K562 (cell line): ENCODE data around the gene CAMK1D. TPM values are rescaled to one million over a fixed set of nuclear protein-coding genes. Genes with fewer than 3 reads are reported as not detected.

ENCODE experiments used
- ATAC-seq: fragments of 200-7000 bp; cut with Tn5 transposase; 3 replicates; pipeline ENCODE4 v1.9.1; 2020; ENCODE audit warnings: moderate library complexity
- BruUV-seq: library from RNA; stranded (reverse); fragments of 400-500 nt; replicated peaks from 2 replicates; lab custom pipeline; 2021; lab: Mats Ljungman, UMichigan
- CTCF ChIA-PET: fragments of 300-600 bp; formaldehyde crosslinking; extraction: SDS; loops from one replicate; lab custom pipeline; 2021; ENCODE audit warnings: low intra/inter-chr PET ratio; lab: Yijun Ruan, JAX
- POLR2A ChIA-PET: fragments of 300-600, 350-650 bp; sonication (Branson Sonifier 250); formaldehyde crosslinking; extraction: SDS; loops from one replicate; lab custom pipeline; 2021; ENCODE audit warnings: antibody characterized with exemption, inconsistent platforms; lab: Yijun Ruan, JAX
- DNase-seq, 4 experiments: peaks; one replicate each; pipeline versions ENCODE4 v3.0.0 to v3.0.0-alpha.2; 2011 to 2018; ENCODE audit warnings: low spot score in 3 of 4, mixed read lengths in 3 of 4; ENCODE audit errors: extremely low read depth in 1 of 4
- FAIRE-seq: peaks from 2 replicates; lab custom pipeline; 2011; peaks lifted over from hg19 to GRCh38; lab: Jason Lieb, UNC
- H2AFZ ChIP-seq: 2 replicates; pipeline ENCODE4 v1.6.0; 2011; ENCODE audit warnings: low read depth, low read length, control low read depth, inconsistent platforms
- H3K27ac ChIP-seq: fragments of 200-600 bp; 3 replicates; pipeline ENCODE4 v1.8.0; 2011; ENCODE audit warnings: low read depth, mild to moderate bottlenecking, control low read depth, inconsistent platforms, low read length, moderate library complexity, mixed read lengths; ENCODE audit errors: extremely low read depth
- H3K27me3 ChIP-seq, 2 experiments: fragments of 300-600 bp in 1 of 2; 2 replicates in 1 of 2; 3 replicates in 1 of 2; pipeline versions ENCODE4 v1.6.0 to v1.8.0; 2011; ENCODE audit warnings: inconsistent platforms in 2 of 2, low read length in 2 of 2, mild to moderate bottlenecking in 1 of 2, mixed read lengths in 1 of 2, moderate library complexity in 1 of 2; ENCODE audit not compliant: control insufficient read depth in 2 of 2, insufficient read depth in 2 of 2
- H3K36me3 ChIP-seq: fragments of 300-600 bp; 3 replicates; pipeline ENCODE4 v1.8.0; 2011; ENCODE audit warnings: mild to moderate bottlenecking, low read length, inconsistent platforms; ENCODE audit not compliant: control insufficient read depth, insufficient read depth
- H3K4me1 ChIP-seq, 2 experiments: fragments of 200-600 bp in 1 of 2; replicated peaks in 1 of 2; 2 replicates in 1 of 2; 3 replicates in 1 of 2; pipeline versions ENCODE4 v1.5.1 to v1.8.0; 2011; ENCODE audit warnings: inconsistent platforms in 2 of 2, low read length in 2 of 2, mild to moderate bottlenecking in 1 of 2, mixed read lengths in 1 of 2, moderate library complexity in 1 of 2; ENCODE audit not compliant: control insufficient read depth in 2 of 2, insufficient read depth in 2 of 2
- H3K4me2 ChIP-seq: 2 replicates; pipeline ENCODE4 v1.6.1; 2011; ENCODE audit warnings: low read length, control low read depth, inconsistent platforms, mixed read lengths; ENCODE audit not compliant: insufficient read depth
- H3K4me3 ChIP-seq: fragments of 200-600 bp; sonication (generic), shearing (Covaris generic); 2 replicates; pipeline ENCODE4 v1.5.1; 2016; ENCODE audit warnings: control low read depth, inconsistent platforms
- H3K79me2 ChIP-seq: fragments of 200-600 bp; 3 replicates; pipeline ENCODE4 v1.8.0; 2011; ENCODE audit warnings: low read length, inconsistent platforms; ENCODE audit not compliant: control insufficient read depth, insufficient read depth
- H3K9ac ChIP-seq, 2 experiments: 2 replicates each; pipeline versions ENCODE4 v1.6.0 to v1.6.1; 2011; ENCODE audit warnings: low read depth in 2 of 2, low read length in 2 of 2, control low read depth in 1 of 2, inconsistent platforms in 1 of 2, mild to moderate bottlenecking in 1 of 2, mixed read lengths in 1 of 2; ENCODE audit not compliant: insufficient read depth in 1 of 2
- H3K9me1 ChIP-seq: one replicate; pipeline ENCODE4 v1.6.0; 2011; ENCODE audit warnings: inconsistent platforms, mild to moderate bottlenecking, low read length, moderate library complexity; ENCODE audit not compliant: control insufficient read depth, insufficient read depth
- H3K9me3 ChIP-seq: replicated peaks from 2 replicates; pipeline ENCODE4 v1.5.1; 2011; ENCODE audit warnings: low read depth, low read length, inconsistent platforms; ENCODE audit not compliant: control insufficient read depth, insufficient read depth
- H4K20me1 ChIP-seq: replicated peaks from 2 replicates; pipeline ENCODE4 v1.6.1; 2011; ENCODE audit warnings: low read length, inconsistent platforms, mixed read lengths; ENCODE audit not compliant: control insufficient read depth, insufficient read depth
- E2F3 ChIP-seq: fragments of 250-450 bp; sonication (Bioruptor Pico); IDR thresholded peaks from 2 replicates; pipeline ENCODE4 v1.4.0; 2020; ENCODE audit warnings: mild to moderate bottlenecking
- JUN ChIP-seq, 2 experiments: sonication (generic) in 1 of 2; formaldehyde crosslinking in 1 of 2; IDR thresholded peaks; 2 replicates each; pipeline versions ENCODE4 v1.6.1 to v1.8.0; 2012 to 2022; ENCODE audit warnings: borderline replicate concordance in 2 of 2, mild to moderate bottlenecking in 2 of 2, improper control_type of control experiment in 1 of 2, low read depth in 1 of 2, low read length in 1 of 2, missing genetic modification reagents in 1 of 2
- NELFE ChIP-seq: IDR thresholded peaks from 2 replicates; pipeline ENCODE4 v1.6.1; 2011; ENCODE audit warnings: mild to moderate bottlenecking; ENCODE audit not compliant: insufficient read depth, insufficient read length
- POLR2AphosphoS2 ChIP-seq: IDR thresholded peaks from 2 replicates; pipeline ENCODE4 v1.6.1; 2012; ENCODE audit warnings: low read length, improper control_type of control experiment
- SMARCC2 ChIP-seq: fragments of 450-650 bp; IDR thresholded peaks from 2 replicates; pipeline ENCODE4 v1.6.1; 2017; ENCODE audit warnings: antibody characterized with exemption, moderate library complexity, mild to moderate bottlenecking, low read depth
- ZBTB1 ChIP-seq: sonication (generic); formaldehyde crosslinking; IDR thresholded peaks from 2 replicates; pipeline ENCODE4 v1.8.1; 2023; ENCODE audit warnings: missing genetic modification reagents, low read depth, mild to moderate bottlenecking, borderline replicate concordance
- ZNF134 ChIP-seq: fragments of 250-450 bp; sonication (Bioruptor Pico); conservative IDR thresholded peaks from 2 replicates; pipeline ENCODE4 v1.4.0; 2020
- ZNF174 ChIP-seq: fragments of 250-450 bp; sonication (Bioruptor Pico); IDR thresholded peaks from 2 replicates; pipeline ENCODE4 v1.4.0; 2020; ENCODE audit warnings: mild to moderate bottlenecking
- WGBS: fragments of 100-300 bp; shearing (Covaris generic); methylation state at CpG from one replicate; pipeline ENCODE4 v1.1.6; 2016; ENCODE audit warnings: low coverage, mixed read lengths; ENCODE audit not compliant: insufficient coverage; ENCODE audit errors: missing lambda C conversion rate; 5-methylcytosine and 5-hydroxymethylcytosine counted together
- in situ Hi-C: fragments of 300-500 bp; cut with MboI; formaldehyde crosslinking; loops from 4 replicates; pipeline ENCODE4 v1.15.0; 2018; ENCODE audit warnings: inconsistent platforms, mixed read lengths
- intact Hi-C: fragments of 100-400 bp; cut with micrococcal nuclease; formaldehyde crosslinking; loops from 2 replicates; pipeline ENCODE4 v1.14.2; 2022
- polyA plus RNA-seq, 8 experiments: library from polyadenylated mRNA; depleted of rRNA in 4 of 8; stranded (reverse) in 5 of 8; unstranded in 3 of 8; fragments of >200 nt; fragmentation: Nextera tagmentation in 2 of 8; fragmentation: Illumina TruSeq in 1 of 8; extraction: Ambion mirVana in 2 of 8; extraction: Trizol in 1 of 8; gene quantifications; 2 replicates each; pipeline versions ENCODE4 v1.2.1 to v1.2.3, GENCODE V29; 2011 to 2014; ENCODE audit warnings: inconsistent platforms in 1 of 8, missing spikeins in 1 of 8
- total RNA-seq, 7 experiments: library from RNA; depleted of rRNA in 6 of 7; stranded (reverse); fragments of >200 nt in 6 of 7; fragmentation: Illumina TruSeq in 2 of 7; extraction: Trizol in 2 of 7; gene quantifications; 2 replicates each; pipeline versions ENCODE4 v1.2.1 to v1.2.3, GENCODE V29; 2011 to 2021; ENCODE audit warnings: low replicate concordance in 1 of 7
- TF ChIP-seq, protein P1 (sequence below): sonication (generic); formaldehyde crosslinking; IDR thresholded peaks from 2 replicates; pipeline ENCODE4 v1.4.0; 2020; ENCODE audit warnings: mild to moderate bottlenecking, missing genetic modification reagents
- TF ChIP-seq, protein P2 (sequence below): fragments of 250-450 bp; sonication (Bioruptor Pico); IDR thresholded peaks from 2 replicates; pipeline ENCODE4 v1.8.0; 2022; ENCODE audit warnings: moderate library complexity, mild to moderate bottlenecking, inconsistent platforms
- TF ChIP-seq, protein P3 (sequence below): fragments of 250-450 bp; sonication (Bioruptor Pico); IDR thresholded peaks from 2 replicates; pipeline ENCODE4 v1.4.0; 2020

CAMK1D gene
- total and polyA plus RNA-seq, 9 of the 15 experiments (the other 6 are each of a cell fraction or from before 2014, with no cell fraction given) = 0.12 to 0.24 (median 0.20) TPM; not detected in 5

DNA sequence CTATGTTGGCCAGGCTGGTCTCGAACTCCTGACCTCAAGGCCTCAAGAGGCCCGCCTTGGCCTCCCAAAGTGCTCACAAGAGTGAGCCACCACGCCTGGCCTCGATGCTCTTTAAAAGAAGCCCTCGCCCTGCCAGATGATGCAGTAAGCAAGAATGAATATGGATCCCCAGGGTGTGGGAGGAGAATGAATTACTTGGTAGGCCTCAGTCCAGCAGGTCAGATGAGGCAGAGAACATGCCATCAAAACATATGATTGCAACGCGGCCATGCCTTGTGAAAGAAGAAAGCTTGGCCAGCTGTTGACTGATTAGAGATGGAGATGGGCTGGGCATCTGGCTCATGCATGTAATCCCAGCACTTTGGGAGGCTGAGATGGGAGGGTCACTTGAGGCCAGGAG is 68.7 kb downstream of the CAMK1D start (continued):
- TF ChIP-seq ZNF174 (CRISPR knock-in tag) = no peak
- TF ChIP-seq E2F3 (CRISPR knock-in tag) = no peak
- TF ChIP-seq, all 486 proteins: peak for 0

DNA sequence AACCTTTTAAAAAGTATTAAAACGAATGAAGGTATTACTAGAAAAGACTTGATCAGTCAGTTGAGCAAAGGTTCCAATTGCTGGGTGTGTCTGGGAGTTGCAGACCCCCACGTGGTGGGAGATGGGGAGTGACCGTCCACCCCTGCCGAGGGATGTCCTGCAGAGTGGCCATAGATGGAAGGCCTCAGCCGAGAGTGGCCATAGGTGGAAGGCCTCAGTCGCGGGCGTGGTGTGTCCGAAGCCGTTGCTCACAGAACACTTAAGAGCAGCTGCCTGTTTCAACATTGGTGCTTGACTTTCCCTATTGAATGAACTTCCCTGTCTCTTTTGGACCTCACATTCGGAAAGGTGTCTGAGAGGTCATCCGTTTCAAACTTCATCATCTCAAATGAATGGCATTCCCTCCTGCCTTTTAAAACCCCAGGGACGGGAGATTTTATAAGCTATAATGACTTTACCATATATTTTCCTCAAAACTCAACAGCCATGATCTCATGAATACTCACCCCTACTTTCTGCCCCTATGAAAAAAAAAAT is 69.4 kb downstream of the CAMK1D start:
- WGBS = 1% methylated on average over 13 of the region's 13 CpGs
- Histone ChIP-seq H3K9ac (no peak overlapping the region), H3K4me1 (no peaks in the 10 kb centered on the region), H3K36me3 (no peaks in the 10 kb centered on the region), H3K4me2 (no peak overlapping the region), H3K9me3 (no peaks in the 10 kb centered on the region), H3K79me2 (no peaks in the 10 kb centered on the region), H3K27ac (no peak overlapping the region), H4K20me1 (no peaks in the 10 kb centered on the region), H3K9me1 (no peaks in the 10 kb centered on the region), H2AFZ (no peak overlapping the region), H3K27me3 (peaks cover 21 to 54% of the 10 kb centered on the region in 2 experiments), H3K4me3 (no peak overlapping the region)
- no TSS peak for BruUV-seq
- ChIA-PET POLR2A (interaction anchor here (0.6 kb wide), 1 partner anchor 458 kb away, joined by 3 read pairs; no protein-coding TSS in a partner anchor), CTCF (no interaction called here)
- in situ Hi-C loops = no loop called here
- intact Hi-C loops = no loop called here
- no peak for ATAC-seq
- FAIRE-seq = no peak
- no peak for DNase-seq
- TF ChIP-seq, protein P1, sequence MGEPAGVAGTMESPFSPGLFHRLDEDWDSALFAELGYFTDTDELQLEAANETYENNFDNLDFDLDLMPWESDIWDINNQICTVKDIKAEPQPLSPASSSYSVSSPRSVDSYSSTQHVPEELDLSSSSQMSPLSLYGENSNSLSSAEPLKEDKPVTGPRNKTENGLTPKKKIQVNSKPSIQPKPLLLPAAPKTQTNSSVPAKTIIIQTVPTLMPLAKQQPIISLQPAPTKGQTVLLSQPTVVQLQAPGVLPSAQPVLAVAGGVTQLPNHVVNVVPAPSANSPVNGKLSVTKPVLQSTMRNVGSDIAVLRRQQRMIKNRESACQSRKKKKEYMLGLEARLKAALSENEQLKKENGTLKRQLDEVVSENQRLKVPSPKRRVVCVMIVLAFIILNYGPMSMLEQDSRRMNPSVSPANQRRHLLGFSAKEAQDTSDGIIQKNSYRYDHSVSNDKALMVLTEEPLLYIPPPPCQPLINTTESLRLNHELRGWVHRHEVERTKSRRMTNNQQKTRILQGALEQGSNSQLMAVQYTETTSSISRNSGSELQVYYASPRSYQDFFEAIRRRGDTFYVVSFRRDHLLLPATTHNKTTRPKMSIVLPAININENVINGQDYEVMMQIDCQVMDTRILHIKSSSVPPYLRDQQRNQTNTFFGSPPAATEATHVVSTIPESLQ (CRISPR knock-in tag) = no peak
- TF ChIP-seq JUN (IDR thresholded peaks at IDR 0.05; ENCODE audit: borderline replicate concordance, low read depth, low read length) (no peak), JUN (CRISPR knock-in tag; IDR thresholded peaks at IDR 0.05; ENCODE audit: borderline replicate concordance) (no peak), ZNF134 (no peak), ZBTB1 (CRISPR knock-in tag) (no peak), POLR2AphosphoS2 (no peak), SMARCC2 (no peak), NELFE (no peak)
- TF ChIP-seq, protein P2, sequence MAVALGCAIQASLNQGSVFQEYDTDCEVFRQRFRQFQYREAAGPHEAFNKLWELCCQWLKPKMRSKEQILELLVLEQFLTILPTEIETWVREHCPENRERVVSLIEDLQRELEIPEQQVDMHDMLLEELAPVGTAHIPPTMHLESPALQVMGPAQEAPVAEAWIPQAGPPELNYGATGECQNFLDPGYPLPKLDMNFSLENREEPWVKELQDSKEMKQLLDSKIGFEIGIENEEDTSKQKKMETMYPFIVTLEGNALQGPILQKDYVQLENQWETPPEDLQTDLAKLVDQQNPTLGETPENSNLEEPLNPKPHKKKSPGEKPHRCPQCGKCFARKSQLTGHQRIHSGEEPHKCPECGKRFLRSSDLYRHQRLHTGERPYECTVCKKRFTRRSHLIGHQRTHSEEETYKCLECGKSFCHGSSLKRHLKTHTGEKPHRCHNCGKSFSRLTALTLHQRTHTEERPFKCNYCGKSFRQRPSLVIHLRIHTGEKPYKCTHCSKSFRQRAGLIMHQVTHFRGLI = no peak
- TF ChIP-seq, protein P3, sequence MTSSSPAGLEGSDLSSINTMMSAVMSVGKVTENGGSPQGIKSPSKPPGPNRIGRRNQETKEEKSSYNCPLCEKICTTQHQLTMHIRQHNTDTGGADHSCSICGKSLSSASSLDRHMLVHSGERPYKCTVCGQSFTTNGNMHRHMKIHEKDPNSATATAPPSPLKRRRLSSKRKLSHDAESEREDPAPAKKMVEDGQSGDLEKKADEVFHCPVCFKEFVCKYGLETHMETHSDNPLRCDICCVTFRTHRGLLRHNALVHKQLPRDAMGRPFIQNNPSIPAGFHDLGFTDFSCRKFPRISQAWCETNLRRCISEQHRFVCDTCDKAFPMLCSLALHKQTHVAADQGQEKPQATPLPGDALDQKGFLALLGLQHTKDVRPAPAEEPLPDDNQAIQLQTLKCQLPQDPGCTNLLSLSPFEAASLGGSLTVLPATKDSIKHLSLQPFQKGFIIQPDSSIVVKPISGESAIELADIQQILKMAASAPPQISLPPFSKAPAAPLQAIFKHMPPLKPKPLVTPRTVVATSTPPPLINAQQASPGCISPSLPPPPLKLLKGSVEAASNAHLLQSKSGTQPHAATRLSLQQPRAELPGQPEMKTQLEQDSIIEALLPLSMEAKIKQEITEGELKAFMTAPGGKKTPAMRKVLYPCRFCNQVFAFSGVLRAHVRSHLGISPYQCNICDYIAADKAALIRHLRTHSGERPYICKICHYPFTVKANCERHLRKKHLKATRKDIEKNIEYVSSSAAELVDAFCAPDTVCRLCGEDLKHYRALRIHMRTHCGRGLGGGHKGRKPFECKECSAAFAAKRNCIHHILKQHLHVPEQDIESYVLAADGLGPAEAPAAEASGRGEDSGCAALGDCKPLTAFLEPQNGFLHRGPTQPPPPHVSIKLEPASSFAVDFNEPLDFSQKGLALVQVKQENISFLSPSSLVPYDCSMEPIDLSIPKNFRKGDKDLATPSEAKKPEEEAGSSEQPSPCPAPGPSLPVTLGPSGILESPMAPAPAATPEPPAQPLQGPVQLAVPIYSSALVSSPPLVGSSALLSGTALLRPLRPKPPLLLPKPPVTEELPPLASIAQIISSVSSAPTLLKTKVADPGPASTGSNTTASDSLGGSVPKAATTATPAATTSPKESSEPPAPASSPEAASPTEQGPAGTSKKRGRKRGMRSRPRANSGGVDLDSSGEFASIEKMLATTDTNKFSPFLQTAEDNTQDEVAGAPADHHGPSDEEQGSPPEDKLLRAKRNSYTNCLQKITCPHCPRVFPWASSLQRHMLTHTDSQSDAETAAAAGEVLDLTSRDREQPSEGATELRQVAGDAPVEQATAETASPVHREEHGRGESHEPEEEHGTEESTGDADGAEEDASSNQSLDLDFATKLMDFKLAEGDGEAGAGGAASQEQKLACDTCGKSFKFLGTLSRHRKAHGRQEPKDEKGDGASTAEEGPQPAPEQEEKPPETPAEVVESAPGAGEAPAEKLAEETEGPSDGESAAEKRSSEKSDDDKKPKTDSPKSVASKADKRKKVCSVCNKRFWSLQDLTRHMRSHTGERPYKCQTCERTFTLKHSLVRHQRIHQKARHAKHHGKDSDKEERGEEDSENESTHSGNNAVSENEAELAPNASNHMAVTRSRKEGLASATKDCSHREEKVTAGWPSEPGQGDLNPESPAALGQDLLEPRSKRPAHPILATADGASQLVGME (CRISPR knock-in tag) = no peak
